ENCODE results near the gene RHBDL3. TPM values are rescaled to one million over a fixed set of nuclear protein-coding genes. Genes with fewer than 3 reads are reported as not detected.
A peak's percentile ranks its signal among the peaks of the same experiment; 100 is the strongest.

The RHBDL3 gene
- total RNA-seq, 2 experiments from 2014 or later, result 0.29 to 0.54 TPM

- Mint-ChIP-seq H3K4me3 (no peak overlapping the region), H3K36me3 (peaks cover 5% of the 10 kb centered on the region), H3K27ac (no peak overlapping the region), H3K4me1 (peaks cover 63% of the 10 kb centered on the region), H3K9me3 (ENCODE audit: low read depth) (no peaks in the 10 kb centered on the region), H3K27me3 (no peaks in the 10 kb centered on the region)
- CTCF ChIA-PET, result interaction anchor here (2.5 kb wide), 1 partner anchor 8 kb away, joined by 16 read pairs; no protein-coding TSS in a partner anchor
- DNase-seq (no peak), ATAC-seq (no peak)
Observed at GRCh38 chr17:32327911-32328310, 62.3 kb downstream of the RHBDL3 start.

GRCh38 chr17:32330147-32330546, 64.5 kb downstream of the RHBDL3 start:
- CTCF ChIA-PET, result interaction anchor here (1.9 to 2.8 kb wide), 4 partner anchors 10 to 77 kb away, joined by 8 to 20 read pairs (median 16); no protein-coding TSS in a partner anchor
- DNase-seq (no peak), ATAC-seq (no peak)
- no peaks in the 10 kb centered on the region for H3K9me3 Mint-ChIP-seq (ENCODE audit: low read depth)
- H3K4me1 Mint-ChIP-seq, result peaks cover 50% of the 10 kb centered on the region
- H3K36me3 Mint-ChIP-seq, result peaks cover 19% of the 10 kb centered on the region
- no peak overlapping the region for H3K4me3 Mint-ChIP-seq
- peak overlapping the region; percentile 84 for H3K27ac Mint-ChIP-seq
- H3K27me3 Mint-ChIP-seq, result no peaks in the 10 kb centered on the region

GRCh38 chr17:32331243-32332040, 65.8 kb downstream of the RHBDL3 start:
- H3K4me3 Mint-ChIP-seq, result peak overlapping the region; percentile 48
- DNase-seq (no peak), ATAC-seq (peak; percentile 90)
- peaks cover 29% of the 10 kb centered on the region for H3K36me3 Mint-ChIP-seq
- CTCF ChIA-PET, result interaction anchor here (1.2 to 2.8 kb wide), 8 partner anchors 9 to 324 kb away, joined by 3 to 20 read pairs (median 6); partner anchors contain the start of genes LRRC37B and PSMD11
- H3K27ac Mint-ChIP-seq, result peak overlapping the region; percentile 84
- no peaks in the 10 kb centered on the region for H3K27me3 Mint-ChIP-seq
- peaks cover 51% of the 10 kb centered on the region for H3K4me1 Mint-ChIP-seq
- H3K9me3 Mint-ChIP-seq (ENCODE audit: low read depth), result no peaks in the 10 kb centered on the region

- CTCF ChIA-PET, result interaction anchor here (0.9 to 1.5 kb wide), 4 partner anchors 9 to 80 kb away, joined by 3 to 4 read pairs (median 4); partner anchors contain the start of gene C17orf75
- Mint-ChIP-seq H3K9me3 (ENCODE audit: low read depth) (no peaks in the 10 kb centered on the region), H3K27me3 (no peaks in the 10 kb centered on the region), H3K4me1 (peaks cover 39% of the 10 kb centered on the region), H3K27ac (peak overlapping the region; percentile 15), H3K4me3 (no peak overlapping the region), H3K36me3 (peaks cover 36% of the 10 kb centered on the region)
- no peak for DNase-seq
- no peak for ATAC-seq
Observed at GRCh38 chr17:32333187-32333586, 67.6 kb downstream of the RHBDL3 start.

GRCh38 chr17:32335046-32335445, 69.4 kb downstream of the RHBDL3 start:
- no peak for ATAC-seq
- Mint-ChIP-seq H3K27ac (no peak overlapping the region), H3K4me1 (peaks cover 36% of the 10 kb centered on the region), H3K4me3 (no peak overlapping the region), H3K9me3 (ENCODE audit: low read depth) (no peaks in the 10 kb centered on the region), H3K36me3 (peaks cover 44% of the 10 kb centered on the region), H3K27me3 (no peaks in the 10 kb centered on the region)
- CTCF ChIA-PET, result interaction anchor here (1.0 to 2.9 kb wide), 2 partner anchors 11 to 16 kb away, joined by 3 to 10 read pairs; no protein-coding TSS in a partner anchor
- DNase-seq, result no peak

GRCh38 chr17:32335687-32336086, 70.1 kb downstream of the RHBDL3 start:
- ATAC-seq, result no peak
- no peak for DNase-seq
- Mint-ChIP-seq H3K4me3 (no peak overlapping the region), H3K27ac (no peak overlapping the region), H3K9me3 (ENCODE audit: low read depth) (no peaks in the 10 kb centered on the region), H3K36me3 (peaks cover 44% of the 10 kb centered on the region), H3K4me1 (peaks cover 33% of the 10 kb centered on the region), H3K27me3 (no peaks in the 10 kb centered on the region)
- CTCF ChIA-PET, result interaction anchor here (1.0 to 2.9 kb wide), 2 partner anchors 12 to 16 kb away, joined by 3 to 10 read pairs; no protein-coding TSS in a partner anchor

- Mint-ChIP-seq H3K9me3 (ENCODE audit: low read depth) (no peaks in the 10 kb centered on the region), H3K27me3 (no peaks in the 10 kb centered on the region), H3K4me3 (peak overlapping the region; percentile 98), H3K27ac (peak overlapping the region; percentile 88), H3K36me3 (peaks cover 17% of the 10 kb centered on the region), H3K4me1 (peaks cover 34% of the 10 kb centered on the region)
- CTCF ChIA-PET, result interaction anchor here (0.6 to 2.3 kb wide), 10 partner anchors 8 to 121 kb away, joined by 3 to 20 read pairs (median 4); partner anchors contain the start of gene PSMD11
- DNase-seq (peak; percentile 78), ATAC-seq (peak; percentile 38)
Observed at GRCh38 chr17:32341141-32341856, 75.7 kb downstream of the RHBDL3 start.

- DNase-seq (peak; percentile 87), ATAC-seq (peak; percentile 89)
- CTCF ChIA-PET, result interaction anchor here (0.6 to 1.1 kb wide), 3 partner anchors 9 to 102 kb away, joined by 3 read pairs; partner anchors contain the start of gene PSMD11
Observed at GRCh38 chr17:32341857-32342602, 76.4 kb downstream of the RHBDL3 start, which contains the start of gene C17orf75. Gene C17orf75, minus strand, starts transcription at chr17:32342173. Its CDS starts 34 bp downstream, at chr17:32342139.

GRCh38 chr17:32342603-32343325, 77.1 kb downstream of the RHBDL3 start:
- Mint-ChIP-seq H3K4me1 (peaks cover 34% of the 10 kb centered on the region), H3K9me3 (ENCODE audit: low read depth) (no peaks in the 10 kb centered on the region), H3K27me3 (no peaks in the 10 kb centered on the region), H3K36me3 (peaks cover 12% of the 10 kb centered on the region), H3K27ac (peak overlapping the region; percentile 88), H3K4me3 (peak overlapping the region; percentile 98)
- ATAC-seq (no peak), DNase-seq (no peak)
- CTCF ChIA-PET, result interaction anchor here (0.6 to 1.1 kb wide), 2 partner anchors 101 to 286 kb away, joined by 3 read pairs; partner anchors contain the start of gene PSMD11

More at GRCh38 chr17:32341857-32342602, 76.4 kb downstream of the RHBDL3 start, which contains the start of gene C17orf75:
- H3K4me3 Mint-ChIP-seq, result peak within 1 kb of the TSS; percentile 98
- no peaks in the 10 kb centered on the region for H3K27me3 Mint-ChIP-seq
- H3K36me3 Mint-ChIP-seq, result peaks cover 13% of the 10 kb centered on the region
- H3K4me1 Mint-ChIP-seq, result peaks cover 34% of the 10 kb centered on the region
- peak within 1 kb of the TSS; percentile 88 for H3K27ac Mint-ChIP-seq
- no peaks in the 10 kb centered on the region for H3K9me3 Mint-ChIP-seq (ENCODE audit: low read depth)

GRCh38 chr17:32345951-32346600, 80.4 kb downstream of the RHBDL3 start:
- no peak for ATAC-seq
- no peaks in the 10 kb centered on the region for H3K27me3 Mint-ChIP-seq
- no peak overlapping the region for H3K4me3 Mint-ChIP-seq
- peaks cover 14% of the 10 kb centered on the region for H3K36me3 Mint-ChIP-seq
- H3K4me1 Mint-ChIP-seq, result peaks cover 31% of the 10 kb centered on the region
- CTCF ChIA-PET, result interaction anchor here (2.0 kb wide), 1 partner anchor 23 kb away, joined by 6 read pairs; no protein-coding TSS in a partner anchor
- H3K27ac Mint-ChIP-seq, result no peak overlapping the region
- H3K9me3 Mint-ChIP-seq (ENCODE audit: low read depth), result no peaks in the 10 kb centered on the region
- DNase-seq, result no peak

- H3K4me1 Mint-ChIP-seq, result peaks cover 24% of the 10 kb centered on the region
- peak overlapping the region; percentile 68 for H3K27ac Mint-ChIP-seq
- H3K4me3 Mint-ChIP-seq, result peak overlapping the region; percentile 99
- CTCF ChIA-PET, result interaction anchor here (0.8 to 1.8 kb wide), 4 partner anchors 9 to 96 kb away, joined by 3 to 5 read pairs (median 3); partner anchors contain the start of gene PSMD11
- H3K36me3 Mint-ChIP-seq, result peaks cover 32% of the 10 kb centered on the region
- ATAC-seq, result no peak
- no peak for DNase-seq
- H3K9me3 Mint-ChIP-seq (ENCODE audit: low read depth), result no peaks in the 10 kb centered on the region
- H3K27me3 Mint-ChIP-seq, result no peaks in the 10 kb centered on the region
Observed at GRCh38 chr17:32348483-32348800, 82.8 kb downstream of the RHBDL3 start.
